OCI-LY3 (cell line): ENCODE measurements around the gene SSBP2.

Experiments used
- CTCF ChIP-seq: fragments of 200-600, 300-600 bp; sonication (generic); IDR thresholded peaks from 2 replicates; pipeline ENCODE4 v1.5.1; 2014; ENCODE audit warnings: antibody characterized with exemption, low read length, low read depth
- EZH2phosphoT487 ChIP-seq: fragments of 200-600 bp; shearing (Covaris generic); IDR thresholded peaks from 2 replicates; pipeline ENCODE4 v1.6.1; 2018; ENCODE audit warnings: antibody characterized with exemption, mixed run types, low read depth

- TF ChIP-seq EZH2phosphoT487 (no peak), CTCF (no peak)
Measured at GRCh38 chr5:81553567-81554212, 197.2 kb downstream of the SSBP2 start.
